Stimulated activated CD8-positive, alpha-beta memory T cell treated with anti-CD3 and anti-CD28 coated beads, Interleukin-4, amount 100 ng/mL, for 24 hours (primary cell): ENCODE measurements around the gene STMN1.

Experiments used
- DNase-seq: peaks from one replicate; pipeline ENCODE4 v3.0.0-alpha.2; 2020; ENCODE audit warnings: low read depth

The STMN1 gene

DNA sequence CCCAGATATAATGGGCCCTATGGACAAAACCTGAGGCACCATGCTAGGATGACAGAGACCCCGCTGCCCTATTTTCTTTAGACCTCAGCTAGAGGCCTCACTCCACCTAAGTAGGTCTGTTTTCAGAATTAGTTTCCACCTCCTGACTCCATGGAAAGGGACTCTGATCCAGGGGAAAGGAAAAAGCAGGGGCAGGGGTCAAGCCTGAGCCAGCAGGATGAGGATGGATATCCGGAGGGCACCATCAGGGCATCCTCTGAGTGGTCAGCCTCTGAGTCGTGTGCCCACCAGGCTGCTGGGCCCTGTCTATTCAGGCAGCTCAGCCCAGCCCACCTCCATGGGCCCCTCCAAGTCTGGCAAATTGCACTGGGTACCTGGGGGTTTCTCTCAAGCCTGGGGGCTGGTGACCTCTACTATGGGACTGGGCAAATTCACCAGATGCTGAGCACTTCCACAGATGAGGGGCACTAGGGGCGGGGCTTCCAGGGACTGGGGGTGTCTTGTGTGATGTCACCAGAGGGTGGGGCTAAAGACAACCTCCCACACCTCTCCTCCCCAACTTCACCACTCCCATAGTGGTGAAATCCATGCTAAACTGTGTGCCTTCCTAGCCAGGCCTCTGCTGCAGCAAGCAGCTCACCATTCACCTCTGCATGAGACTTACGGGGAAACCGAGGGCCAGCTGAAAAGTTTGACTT, 36.2 kb downstream of the STMN1 start:
- DNase-seq, result no peak

- no peak for DNase-seq
Observed at GRCh38 chr1:25867210-25867991, 38.8 kb downstream of the STMN1 start.

GRCh38 chr1:25866288-25866687, 39.9 kb downstream of the STMN1 start:
- DNase-seq, result no peak

DNA sequence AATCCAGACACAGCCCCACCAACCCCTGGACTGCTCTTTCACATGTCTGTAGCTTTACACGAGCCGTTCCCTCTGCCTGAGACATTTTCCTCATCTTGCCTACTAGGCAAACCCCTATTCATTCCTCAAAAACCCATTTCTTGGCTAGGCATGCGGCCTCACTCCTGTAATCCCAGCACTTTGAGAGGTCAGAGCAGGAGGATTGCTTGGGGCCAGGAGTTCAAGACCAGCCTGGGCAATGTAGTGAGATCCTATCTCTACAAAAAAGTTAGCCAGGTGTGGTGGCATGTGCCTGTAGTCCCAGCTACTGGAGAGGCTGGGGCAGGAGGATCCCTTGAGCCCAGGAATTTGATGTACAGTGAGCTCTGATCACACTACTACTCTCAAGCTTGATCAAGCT, 41.8 kb downstream of the STMN1 start:
- DNase-seq, result no peak

DNA sequence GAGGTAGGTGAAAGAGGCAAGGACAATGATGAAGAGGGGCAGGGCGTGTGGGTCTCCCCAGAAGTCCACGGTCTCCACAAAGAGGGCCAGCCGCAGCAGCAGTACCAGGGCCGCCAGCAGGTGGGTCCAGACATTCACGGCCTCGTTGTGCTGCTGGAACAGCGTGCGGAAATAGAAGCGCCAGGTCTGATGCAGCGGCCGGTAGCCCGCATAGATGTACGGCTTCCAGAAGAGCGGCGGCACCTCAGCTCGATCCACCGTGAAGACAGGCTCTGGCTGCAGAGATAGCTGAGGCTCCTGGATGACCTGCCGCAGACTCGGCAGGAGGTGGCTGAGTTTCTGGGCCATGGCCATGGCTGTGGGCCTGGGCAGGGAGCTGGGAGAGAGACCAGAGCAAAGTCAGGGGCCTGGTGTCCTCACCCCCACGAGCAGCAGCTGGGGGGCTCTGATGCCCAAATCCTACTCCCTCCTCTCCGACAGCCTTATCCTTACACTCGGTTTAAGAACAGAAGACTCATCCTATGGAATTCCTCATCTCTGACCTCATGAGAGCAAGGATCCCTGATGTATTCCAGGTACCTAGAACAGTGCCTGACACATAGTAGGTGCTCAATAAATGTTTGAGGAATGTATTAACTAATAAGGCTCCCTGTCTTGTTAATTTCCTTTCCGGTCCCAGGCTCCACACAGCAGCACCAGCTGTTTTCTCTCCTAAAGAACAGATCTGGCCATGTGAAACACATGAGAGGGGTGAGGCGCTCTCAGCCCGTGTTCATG, 42.5 kb downstream of the STMN1 start:
- DNase-seq, result no peak

GRCh38 chr1:25862785-25863485, 43.3 kb downstream of the STMN1 start:
- no peak for DNase-seq

DNA sequence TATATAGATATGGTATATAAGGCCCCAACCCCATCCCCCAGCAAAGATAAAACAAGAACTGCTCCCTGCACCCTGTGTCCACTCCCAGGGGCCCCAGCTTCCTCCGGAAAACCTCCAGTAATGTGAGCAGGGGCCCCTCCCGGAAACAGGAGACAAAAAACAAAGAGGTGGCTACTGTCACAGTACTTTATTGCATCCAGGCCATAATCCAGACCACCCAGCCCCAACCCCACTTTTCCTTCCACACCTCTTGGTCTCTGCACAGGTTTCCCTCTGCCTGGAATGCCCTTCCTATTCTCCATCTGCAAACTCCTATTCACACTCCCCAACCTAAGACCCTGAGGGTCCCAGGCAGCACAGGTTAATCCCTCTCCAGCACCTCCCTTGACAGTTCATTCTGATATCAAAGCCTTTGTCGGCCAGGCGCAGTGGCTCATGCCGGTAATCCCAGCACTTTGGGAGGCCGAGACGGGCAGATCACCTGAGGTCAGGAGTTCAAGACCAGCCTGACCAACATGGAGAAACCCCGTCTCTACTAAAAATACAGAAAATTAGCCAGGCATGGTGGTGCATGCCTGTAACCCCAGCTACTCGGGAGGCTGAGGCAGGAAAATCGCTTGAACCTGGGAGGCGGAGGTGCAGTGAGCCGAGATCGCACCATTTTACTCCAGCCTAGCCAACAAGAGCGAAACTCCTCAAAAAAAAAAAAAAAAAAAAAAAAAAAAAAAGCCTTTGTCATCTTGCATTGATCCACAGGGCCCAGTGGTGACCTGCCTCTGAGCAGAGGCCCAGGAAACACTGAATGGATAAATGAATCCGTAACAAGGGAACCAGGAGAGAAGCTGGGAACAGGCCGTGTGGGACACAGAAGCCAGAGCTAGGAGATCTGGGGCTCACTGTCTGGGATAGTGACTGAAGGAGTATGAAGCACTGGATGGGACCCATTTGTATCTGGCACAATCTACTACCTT, 44.6 kb downstream of the STMN1 start:
- no peak for DNase-seq

DNA sequence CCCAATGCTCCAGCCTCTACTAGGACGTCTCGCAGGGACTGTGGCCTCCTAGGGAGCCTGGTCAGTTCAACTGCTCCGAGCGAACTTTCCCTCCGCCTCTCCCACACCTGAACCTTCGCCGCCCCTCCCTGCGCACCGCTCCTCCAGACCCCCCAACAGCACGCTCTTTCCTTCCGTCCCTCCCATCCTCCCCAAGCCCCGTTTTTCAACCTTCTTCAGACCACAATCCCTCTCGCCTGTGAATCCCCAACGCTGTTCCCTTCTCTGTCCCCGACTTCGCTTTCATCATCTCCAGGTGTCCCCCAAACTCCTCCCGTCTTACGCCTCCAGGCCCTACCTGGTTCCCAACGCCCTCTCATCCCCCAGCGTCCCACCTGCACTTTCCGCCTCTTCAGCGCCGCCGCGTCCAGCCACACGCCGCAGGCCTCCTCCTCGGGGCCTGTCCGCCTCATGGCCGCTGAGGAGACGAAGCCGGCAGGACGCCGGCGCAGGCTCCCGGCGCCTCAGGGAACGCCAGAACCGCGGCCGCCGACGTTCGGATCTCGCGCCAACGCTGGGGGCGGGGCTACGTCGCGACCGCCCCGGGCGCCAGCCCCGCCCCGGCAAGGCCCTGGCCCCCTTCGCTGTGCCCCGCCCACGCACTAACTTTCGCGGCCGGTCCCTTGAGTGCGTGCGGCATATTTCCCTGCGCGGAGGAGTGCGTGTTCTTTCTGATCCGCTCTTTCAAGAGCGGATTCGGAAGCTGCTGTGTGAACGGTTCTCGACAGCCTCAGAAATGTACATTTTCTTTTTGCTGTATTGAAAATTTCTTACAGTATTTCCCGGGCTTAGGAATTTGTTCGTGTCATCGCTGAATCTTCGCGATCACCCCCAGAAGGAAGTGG, 47.1 kb downstream of the STMN1 start, which contains the start of gene AUNIP:
AUNIP (minus strand) TSS at position 552 of the 884 bp plus-strand sequence; CDS start at position 452, 100 bp downstream.
- peak; percentile 84 for DNase-seq

GRCh38 chr1:25858494-25858893, 47.7 kb downstream of the STMN1 start:
- DNase-seq, result no peak

DNA sequence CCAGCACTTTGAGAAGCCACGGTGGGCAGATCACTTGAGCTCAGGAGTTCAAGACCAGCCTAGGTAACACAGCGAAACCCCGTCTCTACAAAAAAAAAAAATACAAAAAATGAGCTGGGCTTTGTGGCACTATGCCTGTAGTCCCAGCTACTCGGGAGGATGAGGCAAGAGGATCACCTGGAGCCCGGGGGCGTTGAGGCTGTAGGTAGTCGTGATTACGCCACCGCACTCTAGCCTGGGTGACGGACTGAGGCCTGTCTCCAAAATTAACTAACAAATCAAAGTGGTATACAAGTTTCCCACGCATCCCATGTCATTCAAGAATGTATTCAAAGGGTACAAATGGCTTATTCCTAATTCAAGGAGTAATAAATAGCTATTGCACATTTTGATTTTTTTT, 49.4 kb downstream of the STMN1 start:
- DNase-seq, result no peak

GRCh38 chr1:25854554-25854953, 51.7 kb downstream of the STMN1 start:
- no peak for DNase-seq
